Endothelial cell of umbilical vein (primary cell): ENCODE measurements around the gene NAP1L4. TPM values are rescaled to one million over a fixed set of nuclear protein-coding genes. Genes with fewer than 3 reads are reported as not detected.

Experiments used
- BruUV-seq: library from RNA; stranded (reverse); fragments of 400-500 nt; replicated peaks from 2 replicates; lab custom pipeline; 2021; lab: Mats Ljungman, UMichigan
- CTCF ChIA-PET: fragments of 300-600, 350-600 bp; sonication (Branson Sonifier 250); formaldehyde crosslinking; loops from one replicate; lab custom pipeline; 2021; ENCODE audit warnings: antibody characterized with exemption, inconsistent platforms; lab: Charles Lee
- POLR2A ChIA-PET: fragments of 300-600, 350-600 bp; sonication (Branson Sonifier 250); formaldehyde crosslinking; loops from one replicate; lab custom pipeline; 2021; ENCODE audit warnings: antibody characterized with exemption, inconsistent platforms; lab: Charles Lee
- DNase-seq: peaks from one replicate; pipeline ENCODE4 v3.0.0-alpha.2; 2011; ENCODE audit warnings: low read depth, low spot score
- FAIRE-seq: peaks from 2 replicates; lab custom pipeline; 2011; peaks lifted over from hg19 to GRCh38; lab: Jason Lieb, UNC
- H2AFZ ChIP-seq: 2 replicates; pipeline ENCODE4 v1.6.0; 2012; ENCODE audit warnings: low read depth, low read length, control low read depth, inconsistent platforms
- H3K27ac ChIP-seq: 2 replicates; pipeline ENCODE4 v1.5.1; 2011; ENCODE audit warnings: low read depth, mild to moderate bottlenecking, control low read depth, low read length, moderate library complexity; ENCODE audit not compliant: insufficient read depth
- H3K27me3 ChIP-seq, 2 experiments: 2 replicates each; pipeline versions ENCODE4 v1.6.0 to v1.6.1; 2011; ENCODE audit warnings: low read length in 2 of 2, mixed read lengths in 1 of 2; ENCODE audit not compliant: control insufficient read depth in 2 of 2, insufficient read depth in 2 of 2
- H3K36me3 ChIP-seq, 2 experiments: 2 replicates in 1 of 2; 3 replicates in 1 of 2; pipeline ENCODE4 v1.5.1; 2011; ENCODE audit warnings: low read length in 2 of 2, mild to moderate bottlenecking in 1 of 2, moderate library complexity in 1 of 2; ENCODE audit not compliant: control insufficient read depth in 2 of 2, insufficient read depth in 2 of 2; ENCODE audit errors: extremely low read depth in 1 of 2
- H3K4me1 ChIP-seq: 3 replicates; pipeline ENCODE4 v1.5.1; 2011; ENCODE audit warnings: mild to moderate bottlenecking, low read length; ENCODE audit not compliant: control insufficient read depth, insufficient read depth; ENCODE audit errors: extremely low read depth
- H3K4me2 ChIP-seq: 2 replicates; pipeline ENCODE4 v1.6.1; 2011; ENCODE audit warnings: low read length, control low read depth, mixed read lengths; ENCODE audit not compliant: insufficient read depth
- H3K4me3 ChIP-seq, 3 experiments: fragments of 200-600 bp in 1 of 3; sonication (generic), shearing (Covaris generic) in 1 of 3; replicated peaks in 1 of 3; 2 replicates each; pipeline ENCODE4 v1.5.1; 2011 to 2016; ENCODE audit warnings: control low read depth in 3 of 3, low read length in 3 of 3, mild to moderate bottlenecking in 2 of 3, inconsistent platforms in 1 of 3, low read depth in 1 of 3, moderate library complexity in 1 of 3; ENCODE audit not compliant: insufficient read depth in 1 of 3
- H3K79me2 ChIP-seq: 2 replicates; pipeline ENCODE4 v1.6.0; 2012; ENCODE audit warnings: low read length, inconsistent platforms; ENCODE audit not compliant: control insufficient read depth, insufficient read depth
- H3K9ac ChIP-seq: replicated peaks from 2 replicates; pipeline ENCODE3; 2011; ENCODE audit warnings: low read length, control low read depth; ENCODE audit not compliant: insufficient read depth; ENCODE audit errors: extremely low read depth
- H3K9me1 ChIP-seq: replicated peaks from 3 replicates; pipeline ENCODE4 v1.6.0; 2011; ENCODE audit warnings: mild to moderate bottlenecking, low read length; ENCODE audit not compliant: control insufficient read depth, insufficient read depth; ENCODE audit errors: extremely low read depth
- H3K9me3 ChIP-seq: replicated peaks from 2 replicates; pipeline ENCODE4 v1.5.1; 2012; ENCODE audit warnings: low read length, inconsistent platforms; ENCODE audit not compliant: control insufficient read depth, insufficient read depth
- H4K20me1 ChIP-seq: replicated peaks from 2 replicates; pipeline ENCODE3; 2011; ENCODE audit warnings: mild to moderate bottlenecking, low read length; ENCODE audit not compliant: control insufficient read depth, insufficient read depth; ENCODE audit errors: extremely low read depth
- CTCF ChIP-seq, 2 donors: IDR thresholded peaks; 1 replicate in 1 of 2; 2 replicates in 1 of 2; pipeline ENCODE4 v1.5.1; 2011; ENCODE audit warnings: low read length in 2 of 2, mild to moderate bottlenecking in 2 of 2, moderate library complexity in 2 of 2, control low read depth in 1 of 2, inconsistent platforms in 1 of 2, low read depth in 1 of 2; ENCODE audit not compliant: insufficient read depth in 1 of 2; ENCODE audit errors: extremely low read depth in 1 of 2
- EZH2 ChIP-seq: IDR thresholded peaks from 2 replicates; pipeline ENCODE4 v1.6.1; 2012; ENCODE audit warnings: borderline replicate concordance, low read depth, mild to moderate bottlenecking, moderate library complexity, low read length, inconsistent platforms; ENCODE audit not compliant: severe bottlenecking
- FOS ChIP-seq: IDR thresholded peaks from 2 replicates; pipeline ENCODE4 v1.6.1; 2011; ENCODE audit warnings: mild to moderate bottlenecking, low read length, moderate library complexity, borderline replicate concordance; ENCODE audit not compliant: insufficient read depth
- GATA2 ChIP-seq: IDR thresholded peaks from 2 replicates; pipeline ENCODE4 v1.7.0; 2011; ENCODE audit warnings: low read depth, mild to moderate bottlenecking, moderate library complexity, mixed read lengths, low read length; ENCODE audit not compliant: insufficient read length, insufficient read depth
- JUN ChIP-seq: IDR thresholded peaks from 2 replicates; pipeline ENCODE4 v1.6.1; 2011; ENCODE audit warnings: borderline replicate concordance, low read depth; ENCODE audit not compliant: insufficient read length, insufficient read depth
- MAX ChIP-seq: IDR thresholded peaks from 2 replicates; pipeline ENCODE4 v1.6.1; 2011; ENCODE audit not compliant: insufficient read depth, insufficient read length
- MYC ChIP-seq: IDR thresholded peaks from one replicate; pipeline ENCODE4 v1.6.1; 2011; ENCODE audit warnings: mild to moderate bottlenecking, low read depth, low read length
- POLR2A ChIP-seq: IDR thresholded peaks from 2 replicates; pipeline ENCODE4 v1.6.1; 2012; ENCODE audit warnings: low read depth, mild to moderate bottlenecking, control low read depth, low read length
- POLR2AphosphoS5 ChIP-seq: IDR thresholded peaks from 2 replicates; pipeline ENCODE4 v1.6.1; 2012; ENCODE audit warnings: low read depth, mild to moderate bottlenecking, control low read depth, low read length, moderate library complexity; ENCODE audit not compliant: insufficient read depth
- dilution Hi-C: fragments of 300-500 bp; cut with MboI; formaldehyde crosslinking; loops from one replicate; pipeline ENCODE4 v1.15.0; 2019; ENCODE audit warnings: low sequenced_read_pairs; ENCODE audit not compliant: extremely low pct_ligation_motif_present
- intact Hi-C: fragments of 100-400 bp; cut with micrococcal nuclease; formaldehyde crosslinking; loops from one replicate; pipeline ENCODE4 v1.10.0; 2022
- polyA plus RNA-seq, 4 experiments: library from polyadenylated mRNA; depleted of rRNA in 3 of 4; stranded (reverse) in 3 of 4; unstranded in 1 of 4; fragments of >200 nt; gene quantifications; 2 replicates each; pipeline versions ENCODE4 v1.2.1 to v1.2.3, GENCODE V29; 2011 to 2012; ENCODE audit warnings: missing spikeins in 1 of 4
- total RNA-seq: library from RNA; stranded (reverse); gene quantifications from 2 replicates; pipeline ENCODE4 v1.2.3, GENCODE V29; 2021

Gene NAP1L4
- total and polyA plus RNA-seq, 2 donors (not counting 3 experiments of a cell fraction or from before 2014, with no cell fraction given) = 100.0 to 177 TPM

GRCh38 chr11:2977113-2977512 lies 15.0 kb downstream of the NAP1L4 start:
- TF ChIP-seq EZH2 (no peak), CTCF (IDR thresholded peaks at IDR 0.05; ENCODE audit: extremely low read depth in 1 of 2, insufficient read depth in 1 of 2, low read depth in 1 of 2, low read length in 2 of 2) (no peak), POLR2AphosphoS5 (no peak), POLR2A (no peak), MAX (no peak), GATA2 (no peak), MYC (no peak), JUN (no peak), FOS (no peak)
- H4K20me1 ChIP-seq = no peaks in the 10 kb centered on the region
- no peak for FAIRE-seq
- H3K9me1 ChIP-seq = no peaks in the 10 kb centered on the region
- H2AFZ ChIP-seq = no peak overlapping the region
- H3K79me2 ChIP-seq = peaks cover 61% of the 10 kb centered on the region
- dilution Hi-C loops (no loop called here), intact Hi-C loops (loop anchor here (5.0 kb wide), 1 partner anchor 45 kb away; no protein-coding TSS in a partner anchor)
- BruUV-seq = no TSS peak
- no peaks in the 10 kb centered on the region for H3K9me3 ChIP-seq
- no peak overlapping the region for H3K4me3 ChIP-seq
- ChIA-PET POLR2A (no interaction called here), CTCF (interaction anchor here (2.0 kb wide), 1 partner anchor 21 kb away, joined by 6 read pairs; no protein-coding TSS in a partner anchor)
- H3K4me2 ChIP-seq = no peak overlapping the region
- H3K27ac ChIP-seq = no peak overlapping the region
- peaks cover 20 to 23% of the 10 kb centered on the region in 2 experiments for H3K36me3 ChIP-seq
- no peaks in the 10 kb centered on the region for H3K27me3 ChIP-seq
- H3K9ac ChIP-seq = no peak overlapping the region
- no peaks in the 10 kb centered on the region for H3K4me1 ChIP-seq
- no peak for DNase-seq
